SK-N-SH treated with all-trans-retinoic acid at 6 μM for 48 hours (cell line): ENCODE results near the gene FOXL2NB.
A peak's percentile ranks its signal among the peaks of the same experiment; 100 is the strongest.

Experiments
- ATAC-seq: fragments of 200-7000 bp; cut with Tn5 transposase; 3 replicates; pipeline ENCODE4 v1.9.1; 2020; ENCODE audit warnings: mild to moderate bottlenecking, moderate library complexity
- BACH2 ChIP-seq: fragments of 250-450 bp; sonication (Bioruptor Pico); IDR thresholded peaks from 2 replicates; pipeline ENCODE4 v1.9.0; 2021; ENCODE audit warnings: mild to moderate bottlenecking, borderline replicate concordance
- CSDC2 ChIP-seq: fragments of 250-450 bp; sonication (Bioruptor Pico); IDR thresholded peaks from 2 replicates; pipeline ENCODE4 v1.5.0; 2020; ENCODE audit warnings: mild to moderate bottlenecking, moderate library complexity
- ESRRG ChIP-seq: fragments of 250-450 bp; sonication (Bioruptor Pico); IDR thresholded peaks from 2 replicates; pipeline ENCODE4 v1.6.1; 2021; ENCODE audit warnings: mild to moderate bottlenecking
- GLIS3 ChIP-seq: fragments of 250-450 bp; sonication (Bioruptor Pico); IDR thresholded peaks from 2 replicates; pipeline ENCODE4 v1.5.0; 2020; ENCODE audit warnings: mild to moderate bottlenecking, moderate library complexity
- ISL1 ChIP-seq: fragments of 250-450 bp; sonication (Bioruptor Pico); IDR thresholded peaks from 2 replicates; pipeline ENCODE4 v2.1.2; 2022; ENCODE audit warnings: mild to moderate bottlenecking, moderate library complexity
- OSR1 ChIP-seq: fragments of 250-450 bp; sonication (Bioruptor Pico); IDR thresholded peaks from 2 replicates; pipeline ENCODE4 v1.8.0; 2022; ENCODE audit warnings: moderate library complexity, mild to moderate bottlenecking, inconsistent platforms
- PPARA ChIP-seq: fragments of 250-450 bp; sonication (Bioruptor Pico); IDR thresholded peaks from 2 replicates; pipeline ENCODE4 v1.5.0; 2020; ENCODE audit warnings: mild to moderate bottlenecking, borderline replicate concordance
- SNAI2 ChIP-seq: fragments of 250-450 bp; sonication (Bioruptor Pico); IDR thresholded peaks from 2 replicates; pipeline ENCODE4 v1.5.0; 2020; ENCODE audit warnings: mild to moderate bottlenecking, moderate library complexity
- TCF4 ChIP-seq: fragments of 250-450 bp; sonication (Bioruptor Pico); IDR thresholded peaks from 2 replicates; pipeline ENCODE4 v1.8.0; 2021; ENCODE audit warnings: mild to moderate bottlenecking, moderate library complexity, borderline replicate concordance
- TOX ChIP-seq: fragments of 250-450 bp; sonication (Bioruptor Pico); IDR thresholded peaks from 2 replicates; pipeline ENCODE4 v1.8.0; 2021; ENCODE audit warnings: mild to moderate bottlenecking, moderate library complexity, borderline replicate concordance
- ZC3H10 ChIP-seq: fragments of 250-450 bp; sonication (Bioruptor Pico); IDR thresholded peaks from 2 replicates; pipeline ENCODE4 v1.5.1; 2021; ENCODE audit warnings: mild to moderate bottlenecking, moderate library complexity
- ZFP3 ChIP-seq: fragments of 250-450 bp; sonication (Bioruptor Pico); IDR thresholded peaks from 2 replicates; pipeline ENCODE4 v1.5.0; 2020; ENCODE audit warnings: mild to moderate bottlenecking, moderate library complexity
- ZFP30 ChIP-seq: fragments of 450-650 bp; formaldehyde crosslinking; IDR thresholded peaks from 2 replicates; pipeline ENCODE4 v1.5.0; 2022; ENCODE audit warnings: mild to moderate bottlenecking, moderate library complexity
- ZNF565 ChIP-seq: fragments of 450-650 bp; formaldehyde crosslinking; conservative IDR thresholded peaks from 2 replicates; pipeline ENCODE4 v1.5.0; 2020; ENCODE audit warnings: low read depth, mild to moderate bottlenecking, moderate library complexity
- ZNF70 ChIP-seq: fragments of 450-650 bp; formaldehyde crosslinking; IDR thresholded peaks from 2 replicates; pipeline ENCODE4 v1.5.0; 2020; ENCODE audit warnings: mild to moderate bottlenecking, moderate library complexity
- ZNF8 ChIP-seq: fragments of 450-650 bp; formaldehyde crosslinking; IDR thresholded peaks from 2 replicates; pipeline ENCODE4 v1.5.0; 2020; ENCODE audit warnings: mild to moderate bottlenecking, moderate library complexity
- TF ChIP-seq, protein P1 (sequence below): fragments of 250-450 bp; sonication (Bioruptor Pico); IDR thresholded peaks from 2 replicates; pipeline ENCODE4 v1.8.0; 2020; ENCODE audit warnings: mild to moderate bottlenecking, moderate library complexity, borderline replicate concordance
- TF ChIP-seq, protein P2 (sequence below): fragments of 250-450 bp; sonication (Bioruptor Pico); IDR thresholded peaks from 2 replicates; pipeline ENCODE4 v1.8.0; 2021; ENCODE audit warnings: low read depth, mild to moderate bottlenecking, moderate library complexity, borderline replicate concordance
- TF ChIP-seq, protein P3 (sequence below): fragments of 250-450 bp; sonication (Bioruptor Pico); IDR thresholded peaks from 2 replicates; pipeline ENCODE4 v1.5.1; 2021; ENCODE audit warnings: mild to moderate bottlenecking, moderate library complexity

The FOXL2NB gene

DNA sequence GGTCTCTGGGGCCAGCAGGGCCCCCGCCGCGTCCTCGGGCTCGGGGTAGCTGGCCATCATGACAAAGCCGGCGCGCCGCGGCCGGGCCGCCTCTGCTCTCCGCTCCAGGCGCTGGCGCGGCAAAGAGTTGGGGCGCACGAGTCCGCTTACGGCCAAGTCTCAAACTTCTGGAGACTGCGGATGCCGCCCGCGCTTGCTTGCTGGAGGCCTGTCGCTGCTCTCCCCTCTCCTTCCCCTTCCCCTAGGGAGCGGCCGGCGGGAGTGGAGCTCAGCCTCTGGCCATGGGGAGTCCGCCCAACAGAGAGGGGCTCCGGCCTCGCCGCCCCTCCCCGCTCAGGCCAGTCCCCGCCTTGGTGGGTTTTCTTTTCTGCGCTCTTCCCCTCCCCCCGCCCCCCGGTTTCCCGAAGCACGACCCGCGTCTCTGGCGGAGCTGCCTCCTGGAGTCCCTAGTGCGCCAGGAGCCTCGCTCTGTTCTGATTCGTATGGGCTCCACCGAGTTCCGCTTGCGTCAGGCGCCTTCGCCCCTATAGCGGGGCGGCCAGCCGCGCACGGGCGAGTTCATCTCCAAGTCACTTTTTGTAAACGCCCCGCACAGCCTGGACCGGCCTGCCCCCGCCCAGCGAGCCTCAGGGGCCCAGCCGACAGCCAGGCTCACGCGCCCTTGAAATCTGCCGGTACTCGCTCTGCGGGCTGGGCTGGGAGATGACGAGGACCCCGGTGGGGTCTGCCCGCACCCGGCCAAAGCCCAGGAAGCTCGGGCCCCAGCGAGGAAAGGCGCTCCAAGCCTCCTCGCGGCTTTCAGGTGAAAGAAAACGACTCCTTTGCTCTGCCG lies at the start of gene FOXL2NB, which contains the start of gene FOXL2:
TSS of gene FOXL2NB (plus strand) at position 555 of the 832 bp plus-strand sequence. CDS start at position 703, 148 bp downstream.
TSS of gene FOXL2 (minus strand) at position 475 of the 832 bp plus-strand sequence. CDS start at position 60, 415 bp downstream.
- TF ChIP-seq ISL1 (CRISPR knock-in tag) (no peak), ZFP30 (no peak), OSR1 (no peak)
- ATAC-seq: no peak; the same call in 2 of the 3 replicates

DNA sequence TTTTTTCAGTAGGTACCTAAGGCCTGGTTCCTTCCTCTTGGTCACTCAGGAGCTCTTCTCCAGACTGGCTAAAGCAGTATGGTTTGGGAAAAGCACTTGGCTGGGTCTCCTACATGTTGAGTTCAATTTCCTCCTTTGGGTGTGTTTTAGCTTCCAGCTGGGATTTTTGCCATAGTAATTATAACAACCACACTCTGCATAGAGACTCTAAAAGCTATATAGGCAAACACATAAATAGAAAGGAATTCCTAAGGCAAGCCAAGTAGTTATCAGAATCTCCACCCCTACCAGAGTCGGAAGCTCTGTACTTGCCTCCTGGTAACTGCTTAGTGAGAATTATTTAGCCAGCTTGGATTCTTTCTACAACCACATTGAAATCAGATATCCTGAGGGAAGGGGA lies 48.7 kb upstream of the FOXL2NB start:
- no peak for TF ChIP-seq ZNF8
- no peak for TF ChIP-seq BACH2 (CRISPR knock-in tag)

DNA sequence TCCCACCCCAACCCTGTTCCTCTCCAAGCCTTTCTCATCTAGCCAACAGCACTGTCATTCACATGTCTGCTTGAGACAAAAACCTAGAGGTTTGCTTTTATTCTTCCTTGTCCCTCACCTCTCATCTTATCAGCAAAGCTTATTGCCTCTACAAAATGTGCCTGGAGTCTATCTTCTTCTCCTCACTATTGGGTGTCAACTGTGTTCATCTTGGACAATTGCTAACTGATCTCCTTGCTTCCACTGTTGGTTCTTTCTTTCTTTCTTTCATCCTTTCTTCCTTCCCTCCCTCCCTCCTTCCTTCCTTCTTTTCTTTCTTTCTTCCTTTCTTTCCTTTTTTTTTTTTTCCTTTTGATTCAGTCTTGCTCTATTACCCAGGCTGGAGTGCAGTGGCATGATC lies 48.3 kb upstream of the FOXL2NB start:
- no peak for TF ChIP-seq TOX
- TF ChIP-seq ZNF565 (CRISPR knock-in tag): no peak
- TF ChIP-seq ISL1 (CRISPR knock-in tag): no peak
- TF ChIP-seq, protein P1, sequence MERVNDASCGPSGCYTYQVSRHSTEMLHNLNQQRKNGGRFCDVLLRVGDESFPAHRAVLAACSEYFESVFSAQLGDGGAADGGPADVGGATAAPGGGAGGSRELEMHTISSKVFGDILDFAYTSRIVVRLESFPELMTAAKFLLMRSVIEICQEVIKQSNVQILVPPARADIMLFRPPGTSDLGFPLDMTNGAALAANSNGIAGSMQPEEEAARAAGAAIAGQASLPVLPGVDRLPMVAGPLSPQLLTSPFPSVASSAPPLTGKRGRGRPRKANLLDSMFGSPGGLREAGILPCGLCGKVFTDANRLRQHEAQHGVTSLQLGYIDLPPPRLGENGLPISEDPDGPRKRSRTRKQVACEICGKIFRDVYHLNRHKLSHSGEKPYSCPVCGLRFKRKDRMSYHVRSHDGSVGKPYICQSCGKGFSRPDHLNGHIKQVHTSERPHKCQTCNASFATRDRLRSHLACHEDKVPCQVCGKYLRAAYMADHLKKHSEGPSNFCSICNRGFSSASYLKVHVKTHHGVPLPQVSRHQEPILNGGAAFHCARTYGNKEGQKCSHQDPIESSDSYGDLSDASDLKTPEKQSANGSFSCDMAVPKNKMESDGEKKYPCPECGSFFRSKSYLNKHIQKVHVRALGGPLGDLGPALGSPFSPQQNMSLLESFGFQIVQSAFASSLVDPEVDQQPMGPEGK (CRISPR knock-in tag): no peak
- no peak for TF ChIP-seq CSDC2
- no peak for TF ChIP-seq ZFP30
- no peak for TF ChIP-seq PPARA (CRISPR knock-in tag)
- TF ChIP-seq ZFP3 (CRISPR knock-in tag): no peak
- TF ChIP-seq ZNF70 (CRISPR knock-in tag): no peak
- no peak for TF ChIP-seq SNAI2 (CRISPR knock-in tag)
- no peak for ATAC-seq

More for the DNA sequence above, 48.7 kb upstream of the FOXL2NB start:
- ATAC-seq: peak; percentile 88

DNA sequence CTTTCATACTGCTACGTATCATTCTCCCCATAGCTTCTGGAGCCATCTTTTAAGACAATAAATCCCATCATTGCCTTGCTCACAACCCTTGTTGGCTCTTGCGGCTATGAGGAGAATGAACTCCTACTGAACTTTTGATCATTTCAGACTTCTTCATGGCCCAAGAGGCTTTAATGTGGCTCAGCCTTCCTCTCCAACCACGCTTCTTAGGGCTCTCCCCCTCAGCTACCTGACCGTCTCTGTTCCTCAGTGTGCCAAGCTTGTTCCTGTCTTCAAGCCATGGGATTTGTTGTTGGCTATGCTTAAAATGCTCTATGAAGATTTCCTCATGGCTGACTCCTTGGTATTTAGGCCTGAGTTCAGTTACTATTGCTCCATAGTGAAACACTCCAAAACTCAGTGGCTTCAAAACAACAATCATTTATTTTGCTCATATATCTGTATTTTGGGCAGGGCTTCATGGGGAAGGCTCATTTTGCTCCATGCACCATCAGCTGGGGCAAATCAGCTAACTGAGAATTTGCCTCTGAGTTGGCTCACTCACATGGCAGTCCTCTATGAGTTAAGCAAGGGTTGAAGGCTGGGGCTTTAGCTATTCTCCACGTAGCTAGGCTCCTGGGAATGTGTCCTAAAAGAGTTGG lies 47.5 kb upstream of the FOXL2NB start:
- ATAC-seq: no peak
- TF ChIP-seq, protein P2, sequence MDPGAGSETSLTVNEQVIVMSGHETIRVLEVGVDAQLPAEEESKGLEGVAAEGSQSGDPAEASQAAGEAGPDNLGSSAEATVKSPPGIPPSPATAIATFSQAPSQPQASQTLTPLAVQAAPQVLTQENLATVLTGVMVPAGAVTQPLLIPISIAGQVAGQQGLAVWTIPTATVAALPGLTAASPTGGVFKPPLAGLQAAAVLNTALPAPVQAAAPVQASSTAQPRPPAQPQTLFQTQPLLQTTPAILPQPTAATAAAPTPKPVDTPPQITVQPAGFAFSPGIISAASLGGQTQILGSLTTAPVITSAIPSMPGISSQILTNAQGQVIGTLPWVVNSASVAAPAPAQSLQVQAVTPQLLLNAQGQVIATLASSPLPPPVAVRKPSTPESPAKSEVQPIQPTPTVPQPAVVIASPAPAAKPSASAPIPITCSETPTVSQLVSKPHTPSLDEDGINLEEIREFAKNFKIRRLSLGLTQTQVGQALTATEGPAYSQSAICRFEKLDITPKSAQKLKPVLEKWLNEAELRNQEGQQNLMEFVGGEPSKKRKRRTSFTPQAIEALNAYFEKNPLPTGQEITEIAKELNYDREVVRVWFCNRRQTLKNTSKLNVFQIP (CRISPR knock-in tag): no peak
- TF ChIP-seq ZNF70 (CRISPR knock-in tag): no peak
- no peak for TF ChIP-seq TCF4 (CRISPR knock-in tag)

DNA sequence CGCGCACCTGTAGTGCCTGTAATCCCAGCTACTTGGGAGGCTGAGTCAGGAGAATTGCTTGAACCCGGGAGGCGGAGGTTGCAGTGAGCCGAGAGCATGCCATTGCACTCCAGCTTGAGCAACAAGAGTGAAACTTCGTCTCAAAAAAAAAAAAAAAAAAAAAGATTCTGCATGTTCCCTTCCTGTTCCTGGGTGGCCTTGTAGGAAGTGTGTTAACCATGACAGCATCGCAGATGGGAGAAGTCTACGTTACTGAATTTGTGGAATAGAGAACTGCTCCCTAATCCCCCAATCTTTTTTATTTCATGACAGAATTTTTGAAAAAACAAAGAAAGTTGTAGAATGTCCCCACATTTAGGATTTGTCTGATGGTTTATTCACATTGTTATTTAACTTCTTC lies 45.5 kb upstream of the FOXL2NB start:
- TF ChIP-seq ZC3H10 (no peak), GLIS3 (CRISPR knock-in tag) (no peak)
- no peak for ATAC-seq

DNA sequence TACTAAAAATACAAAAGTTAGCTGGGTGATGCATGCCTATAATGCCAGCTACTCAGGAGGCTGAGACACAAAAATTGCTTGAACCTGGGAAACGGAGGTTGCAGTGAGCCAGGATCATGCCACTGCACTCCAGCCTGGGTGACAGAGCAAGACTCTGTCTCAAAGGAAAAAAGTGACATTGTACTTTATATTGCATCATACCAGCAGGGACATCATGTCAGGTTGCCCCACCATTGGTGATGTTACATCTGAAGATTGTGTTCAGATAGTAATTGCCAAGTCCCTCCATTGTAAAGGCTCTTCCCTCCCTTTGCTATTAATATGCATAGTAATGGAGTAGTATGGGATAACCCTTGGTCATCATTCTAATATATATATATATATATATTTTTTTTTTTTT lies 44.8 kb upstream of the FOXL2NB start:
- no peak for TF ChIP-seq ISL1 (CRISPR knock-in tag)

DNA sequence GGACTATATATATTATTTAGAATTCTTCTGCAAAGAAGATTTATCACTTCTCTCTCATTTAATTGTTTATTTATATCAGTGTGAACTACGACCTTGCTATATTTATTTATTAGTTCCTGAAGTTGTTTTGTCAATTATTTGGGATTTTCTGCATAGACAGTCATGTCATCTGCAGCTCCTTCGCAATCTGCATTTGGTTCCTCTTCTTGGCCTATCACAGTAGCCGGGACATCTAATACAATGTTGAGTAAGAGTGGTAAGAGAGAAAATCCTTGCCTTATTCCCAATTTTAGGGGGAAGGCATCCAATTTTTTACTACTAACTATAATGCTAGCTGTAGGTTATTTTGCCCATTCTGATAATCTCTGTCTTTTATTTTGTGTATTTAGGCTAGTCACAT lies 39.5 kb upstream of the FOXL2NB start:
- no peak for ATAC-seq
- TF ChIP-seq ZC3H10: no peak
- TF ChIP-seq OSR1: no peak
- TF ChIP-seq, protein P3, sequence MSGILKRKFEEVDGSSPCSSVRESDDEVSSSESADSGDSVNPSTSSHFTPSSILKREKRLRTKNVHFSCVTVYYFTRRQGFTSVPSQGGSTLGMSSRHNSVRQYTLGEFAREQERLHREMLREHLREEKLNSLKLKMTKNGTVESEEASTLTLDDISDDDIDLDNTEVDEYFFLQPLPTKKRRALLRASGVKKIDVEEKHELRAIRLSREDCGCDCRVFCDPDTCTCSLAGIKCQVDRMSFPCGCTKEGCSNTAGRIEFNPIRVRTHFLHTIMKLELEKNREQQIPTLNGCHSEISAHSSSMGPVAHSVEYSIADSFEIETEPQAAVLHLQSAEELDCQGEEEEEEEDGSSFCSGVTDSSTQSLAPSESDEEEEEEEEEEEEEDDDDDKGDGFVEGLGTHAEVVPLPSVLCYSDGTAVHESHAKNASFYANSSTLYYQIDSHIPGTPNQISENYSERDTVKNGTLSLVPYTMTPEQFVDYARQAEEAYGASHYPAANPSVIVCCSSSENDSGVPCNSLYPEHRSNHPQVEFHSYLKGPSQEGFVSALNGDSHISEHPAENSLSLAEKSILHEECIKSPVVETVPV (CRISPR knock-in tag): no peak
- TF ChIP-seq ESRRG: no peak

More for the DNA sequence above, 44.8 kb upstream of the FOXL2NB start:
- no peak for ATAC-seq
